Transverse colon (tissue), 4 donors: ENCODE data around the gene MYBPC2. TPM values are rescaled to one million over a fixed set of nuclear protein-coding genes. Genes with fewer than 3 reads are reported as not detected.

Experiments used
- DNase-seq: peaks from one replicate; pipeline ENCODE4 v3.0.0-alpha.2; 2019
- H3K27ac ChIP-seq, 4 donors: fragments of 200-600 bp; sonication (generic); 2 replicates each; pipeline ENCODE4 v1.5.1; 2016 to 2018; ENCODE audit warnings: inconsistent platforms in 4 of 4
- H3K27me3 ChIP-seq: fragments of 200-600 bp; sonication (generic); 2 replicates; pipeline ENCODE4 v1.5.1; 2017; ENCODE audit warnings: inconsistent platforms
- H3K36me3 ChIP-seq, 4 donors: fragments of 200-600 bp; sonication (generic); 2 replicates each; pipeline ENCODE4 v1.5.1; 2017 to 2019; ENCODE audit warnings: inconsistent platforms in 4 of 4
- H3K4me1 ChIP-seq, 4 donors: fragments of 200-600 bp; sonication (generic); 2 replicates each; pipeline ENCODE4 v1.5.1; 2017 to 2020; ENCODE audit warnings: inconsistent platforms in 4 of 4
- H3K4me3 ChIP-seq, 4 donors: fragments of 200-600 bp; sonication (generic); 1 replicate in 1 of 4; 2 replicates in 3 of 4; pipeline versions ENCODE4 v1.5.1 to v1.6.1; 2017 to 2019; ENCODE audit warnings: inconsistent platforms in 4 of 4
- H3K9me3 ChIP-seq, 2 donors: fragments of 200-600 bp; sonication (generic); 2 replicates each; pipeline ENCODE4 v1.5.1; 2017 to 2019; ENCODE audit warnings: inconsistent platforms in 2 of 2
- CTCF ChIP-seq, 5 experiments: fragments of 200-600 bp in 3 of 5; fragments of 450-650 bp in 2 of 5; sonication (generic) in 3 of 5; IDR thresholded peaks; 1 replicate in 2 of 5; 2 replicates in 3 of 5; pipeline ENCODE4 v1.5.1; 2016 to 2017; ENCODE audit warnings: antibody characterized with exemption in 5 of 5, inconsistent platforms in 3 of 5, mild to moderate bottlenecking in 2 of 5, moderate library complexity in 1 of 5
- EP300 ChIP-seq: sonication (generic); formaldehyde crosslinking; IDR thresholded peaks from one replicate; pipeline ENCODE4 v1.6.1; 2017; ENCODE audit warnings: antibody characterized with exemption, low read depth
- POLR2A ChIP-seq: fragments of 450-650 bp; IDR thresholded peaks from one replicate; pipeline ENCODE4 v1.6.1; 2016; ENCODE audit warnings: antibody characterized with exemption, mild to moderate bottlenecking, moderate library complexity
- POLR2AphosphoS5 ChIP-seq, 3 donors: sonication (generic); formaldehyde crosslinking; IDR thresholded peaks; one replicate each; pipeline ENCODE4 v1.6.1; 2016; ENCODE audit warnings: antibody characterized with exemption in 3 of 3
- WGBS, 2 donors: methylation state at CpG; one replicate each; pipeline ENCODE4 v1.1.5; 2018; ENCODE audit warnings: low coverage in 1 of 2; 5-methylcytosine and 5-hydroxymethylcytosine counted together
- in situ Hi-C, 4 donors: fragments of 200-750 bp; cut with MboI; loops; one replicate each; pipeline versions ENCODE4 v1.15.0 to v1.15.1; 2017; ENCODE audit warnings: low sequenced_read_pairs in 3 of 4, low pct_ligation_motif_present in 1 of 4, low pct_unique_long_range_greater_than_20kb in 1 of 4
- intact Hi-C: fragments of 100-400 bp; cut with DNase I; formaldehyde crosslinking; loops from one replicate; pipeline ENCODE4 v1.15.1; 2023; ENCODE audit warnings: low total_unique reads
- total RNA-seq, 4 donors: library from RNA; depleted of rRNA; stranded (reverse); fragments of >200 nt; gene quantifications; one replicate each; pipeline ENCODE4 v1.1.0, GENCODE V29; 2016

The MYBPC2 gene
- total RNA-seq, 4 donors from 2014 or later, result 0.16 to 0.41 TPM; not detected in 2

GRCh38 chr19:50495020-50495531 is 62.4 kb downstream of the MYBPC2 start:
- intact Hi-C loops (no loop called here), in situ Hi-C loops (no loop called here)
- Histone ChIP-seq H3K27me3 (peaks cover 7% of the 10 kb centered on the region), H3K9me3 (no peaks in the 10 kb centered on the region), H3K4me3 (no peak overlapping the region), H3K27ac (no peak overlapping the region), H3K4me1 (peaks cover 0 to 4% (median 0%) of the 10 kb centered on the region in 4 donors), H3K36me3 (no peaks in the 10 kb centered on the region)
- no peak for DNase-seq
- WGBS, 2 donors, result 81 to 89% methylated on average over 5 of the region's 5 CpGs
- no peak for TF ChIP-seq CTCF (IDR thresholded peaks at IDR 0.05)
- no peak for TF ChIP-seq EP300
- TF ChIP-seq POLR2A, result no peak
- TF ChIP-seq POLR2AphosphoS5 (IDR thresholded peaks at IDR 0.05), result no peak

GRCh38 chr19:50496189-50497021 is 63.7 kb downstream of the MYBPC2 start:
- Histone ChIP-seq H3K4me3 (no peak overlapping the region), H3K27me3 (peaks cover 2% of the 10 kb centered on the region), H3K36me3 (no peaks in the 10 kb centered on the region), H3K9me3 (no peaks in the 10 kb centered on the region), H3K27ac (no peak overlapping the region), H3K4me1 (peaks cover 0 to 9% (median 5%) of the 10 kb centered on the region in 4 donors)
- DNase-seq, result no peak
- in situ Hi-C loops (no loop called here), intact Hi-C loops (no loop called here)
- 72 to 73% methylated on average over 14 to 29 of the region's 30 CpGs for WGBS, 2 donors
- TF ChIP-seq EP300, result no peak
- no peak for TF ChIP-seq POLR2AphosphoS5 (IDR thresholded peaks at IDR 0.05)
- no peak for TF ChIP-seq CTCF (IDR thresholded peaks at IDR 0.05)
- TF ChIP-seq POLR2A, result no peak

- intact Hi-C loops, result no loop called here
- DNase-seq, result no peak
- WGBS, 2 donors, result 61 to 85% methylated on average over 3 to 8 of the region's 8 CpGs
These were observed 64.3 kb downstream of the MYBPC2 start for GRCh38 chr19:50497022-50497405.

More at GRCh38 chr19:50497022-50497405, 64.3 kb downstream of the MYBPC2 start:
- no peak overlapping the region for H3K4me3 ChIP-seq
- H3K27ac ChIP-seq, result no peak overlapping the region
- TF ChIP-seq POLR2AphosphoS5 (IDR thresholded peaks at IDR 0.05) (no peak), CTCF (IDR thresholded peaks at IDR 0.05) (no peak), POLR2A (no peak), EP300 (no peak)
- H3K9me3 ChIP-seq, result no peaks in the 10 kb centered on the region
- H3K4me1 ChIP-seq, result peaks cover 0 to 11% (median 6%) of the 10 kb centered on the region in 4 donors
- in situ Hi-C loops, result no loop called here
- no peaks in the 10 kb centered on the region for H3K36me3 ChIP-seq
- H3K27me3 ChIP-seq, result no peaks in the 10 kb centered on the region
